ENCODE results near the gene SLC29A3. TPM values are rescaled to one million over a fixed set of nuclear protein-coding genes. Genes with fewer than 3 reads are reported as not detected.

SLC29A3 gene
- total RNA-seq, 1 donor = 2.5 TPM

DNA sequence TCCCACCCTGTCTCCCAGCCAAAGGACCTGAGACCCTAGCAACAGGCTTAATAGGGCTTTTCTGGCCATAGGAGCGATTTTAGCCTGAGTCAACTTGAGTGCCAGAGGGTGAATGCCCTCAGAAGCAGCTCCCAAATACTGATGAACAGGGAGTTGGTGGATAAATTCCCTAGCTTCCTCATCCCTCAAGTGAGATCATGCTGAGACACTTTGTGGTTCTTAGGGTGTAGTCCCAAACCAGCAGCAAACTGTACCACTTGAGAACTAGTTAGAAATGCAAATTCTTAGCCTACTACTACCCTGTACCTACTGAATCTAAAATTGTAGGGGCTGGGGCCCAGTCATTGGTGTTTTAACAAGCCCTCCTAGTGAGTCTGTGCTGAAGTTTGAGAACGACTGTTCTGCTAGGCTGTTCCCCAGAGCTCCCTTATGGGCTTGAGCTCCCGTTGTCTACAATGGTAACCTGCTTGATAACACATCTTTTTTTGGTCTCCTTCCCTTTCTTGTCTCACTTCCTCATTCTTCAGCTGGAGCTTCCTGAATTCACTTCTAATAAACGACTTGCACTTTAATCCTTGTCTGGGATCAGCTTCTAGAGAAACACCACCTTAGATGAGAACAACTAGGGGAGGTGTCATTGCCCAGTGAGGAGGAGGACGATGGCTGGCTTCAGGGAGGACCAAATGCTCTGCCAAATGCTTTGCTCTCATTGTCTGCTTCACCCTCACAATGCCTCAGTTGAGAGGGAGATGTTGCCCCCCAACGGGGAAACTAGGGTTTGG lies 59.5 kb downstream of the SLC29A3 start:
- TF ChIP-seq, protein P1, sequence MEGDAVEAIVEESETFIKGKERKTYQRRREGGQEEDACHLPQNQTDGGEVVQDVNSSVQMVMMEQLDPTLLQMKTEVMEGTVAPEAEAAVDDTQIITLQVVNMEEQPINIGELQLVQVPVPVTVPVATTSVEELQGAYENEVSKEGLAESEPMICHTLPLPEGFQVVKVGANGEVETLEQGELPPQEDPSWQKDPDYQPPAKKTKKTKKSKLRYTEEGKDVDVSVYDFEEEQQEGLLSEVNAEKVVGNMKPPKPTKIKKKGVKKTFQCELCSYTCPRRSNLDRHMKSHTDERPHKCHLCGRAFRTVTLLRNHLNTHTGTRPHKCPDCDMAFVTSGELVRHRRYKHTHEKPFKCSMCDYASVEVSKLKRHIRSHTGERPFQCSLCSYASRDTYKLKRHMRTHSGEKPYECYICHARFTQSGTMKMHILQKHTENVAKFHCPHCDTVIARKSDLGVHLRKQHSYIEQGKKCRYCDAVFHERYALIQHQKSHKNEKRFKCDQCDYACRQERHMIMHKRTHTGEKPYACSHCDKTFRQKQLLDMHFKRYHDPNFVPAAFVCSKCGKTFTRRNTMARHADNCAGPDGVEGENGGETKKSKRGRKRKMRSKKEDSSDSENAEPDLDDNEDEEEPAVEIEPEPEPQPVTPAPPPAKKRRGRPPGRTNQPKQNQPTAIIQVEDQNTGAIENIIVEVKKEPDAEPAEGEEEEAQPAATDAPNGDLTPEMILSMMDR (IDR thresholded peaks at IDR 0.05; ENCODE audit: extremely low read depth, low read depth, low read length) = no peak
- peaks cover 10% of the 10 kb centered on the region for H3K27me3 ChIP-seq (ENCODE audit: insufficient read depth, low read length)
- H3K79me2 ChIP-seq (ENCODE audit: insufficient read depth, low read length) = no peaks in the 10 kb centered on the region
- no peaks in the 10 kb centered on the region for H4K20me1 ChIP-seq (ENCODE audit: insufficient read depth, low read length)
- no peak overlapping the region for H2AFZ ChIP-seq (ENCODE audit: low read length)
- no peak overlapping the region for H3K4me3 ChIP-seq (ENCODE audit: insufficient read depth, low read length)
- H3K36me3 ChIP-seq (ENCODE audit: insufficient read depth, low read length) = no peaks in the 10 kb centered on the region
- no peak for DNase-seq (ENCODE audit: insufficient read length, low spot score, missing footprints)
- no peak overlapping the region for H3K27ac ChIP-seq (ENCODE audit: low read depth, low read length)
- no peak overlapping the region for H3K4me2 ChIP-seq (ENCODE audit: insufficient read depth, low read length)
- H3K4me1 ChIP-seq (ENCODE audit: insufficient read depth, low read length) = peaks cover 7% of the 10 kb centered on the region
- H3K9me3 ChIP-seq (ENCODE audit: low read depth, low read length) = no peaks in the 10 kb centered on the region

DNA sequence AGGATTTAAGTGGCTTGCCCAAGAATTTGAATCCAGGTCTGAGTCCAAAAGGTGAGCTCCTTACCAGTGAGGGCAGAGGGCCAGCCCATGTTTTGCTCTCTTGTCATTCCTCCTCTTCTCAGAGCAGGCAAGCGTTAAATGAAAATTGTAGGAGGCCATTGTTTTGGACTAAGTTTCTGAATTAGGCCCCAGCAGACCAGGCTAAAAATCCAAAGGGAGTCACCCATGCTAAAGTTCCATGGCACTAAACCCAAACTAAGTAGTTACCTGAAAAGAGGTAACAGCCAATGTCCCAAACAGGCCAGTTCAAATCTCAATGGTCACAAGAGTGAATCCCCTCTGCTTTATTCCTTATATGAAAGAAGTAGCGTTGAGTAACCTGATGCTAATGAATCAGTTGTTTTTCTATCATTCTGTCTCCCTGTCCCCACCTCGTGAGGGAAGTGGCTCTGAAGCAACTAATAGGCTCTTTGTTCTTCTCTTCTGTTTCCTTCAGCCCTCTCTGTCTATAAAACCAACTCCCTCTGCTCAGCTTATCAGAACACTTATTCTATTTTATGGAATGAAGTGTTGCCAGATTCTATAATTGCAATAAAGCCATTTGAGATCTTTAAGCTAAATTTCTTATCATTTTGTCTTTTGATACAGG lies 60.2 kb downstream of the SLC29A3 start:
- H3K4me1 ChIP-seq (ENCODE audit: insufficient read depth, low read length) = peaks cover 7% of the 10 kb centered on the region
- H3K9me3 ChIP-seq (ENCODE audit: low read depth, low read length) = no peaks in the 10 kb centered on the region
- H4K20me1 ChIP-seq (ENCODE audit: insufficient read depth, low read length) = no peaks in the 10 kb centered on the region
- H3K27me3 ChIP-seq (ENCODE audit: insufficient read depth, low read length) = peaks cover 7% of the 10 kb centered on the region
- DNase-seq (ENCODE audit: insufficient read length, low spot score, missing footprints) = no peak
- TF ChIP-seq, protein P1 (IDR thresholded peaks at IDR 0.05; ENCODE audit: extremely low read depth, low read depth, low read length) = no peak
- H3K4me2 ChIP-seq (ENCODE audit: insufficient read depth, low read length) = no peak overlapping the region
- no peaks in the 10 kb centered on the region for H3K79me2 ChIP-seq (ENCODE audit: insufficient read depth, low read length)
- no peak overlapping the region for H3K4me3 ChIP-seq (ENCODE audit: insufficient read depth, low read length)
- no peak overlapping the region for H3K27ac ChIP-seq (ENCODE audit: low read depth, low read length)
- H2AFZ ChIP-seq (ENCODE audit: low read length) = no peak overlapping the region
- H3K36me3 ChIP-seq (ENCODE audit: insufficient read depth, low read length) = no peaks in the 10 kb centered on the region

DNA sequence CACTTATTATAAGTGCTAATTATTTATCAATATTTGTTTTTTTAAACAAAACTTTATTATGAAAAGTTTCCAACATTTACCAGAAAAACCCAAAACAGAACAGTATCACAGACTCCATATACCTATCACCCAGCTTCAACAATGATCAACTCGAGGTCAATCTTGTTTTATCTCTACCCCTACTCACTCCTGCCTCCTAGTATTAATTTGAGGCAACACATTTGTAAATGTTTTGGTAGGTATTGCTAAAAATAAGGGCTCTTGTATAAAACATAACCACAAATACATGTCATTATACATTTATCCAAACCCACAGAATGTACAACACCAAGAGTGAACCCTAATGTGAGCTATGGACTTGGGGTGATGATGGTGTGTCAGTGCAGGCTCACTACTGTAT lies 61.8 kb downstream of the SLC29A3 start:
- H3K27me3 ChIP-seq (ENCODE audit: insufficient read depth, low read length) = peaks cover 4% of the 10 kb centered on the region
- DNase-seq (ENCODE audit: insufficient read length, low spot score, missing footprints) = no peak
- no peak overlapping the region for H3K4me3 ChIP-seq (ENCODE audit: insufficient read depth, low read length)
- no peaks in the 10 kb centered on the region for H3K79me2 ChIP-seq (ENCODE audit: insufficient read depth, low read length)
- H3K4me2 ChIP-seq (ENCODE audit: insufficient read depth, low read length) = no peak overlapping the region
- no peak overlapping the region for H2AFZ ChIP-seq (ENCODE audit: low read length)
- no peaks in the 10 kb centered on the region for H3K36me3 ChIP-seq (ENCODE audit: insufficient read depth, low read length)
- H3K4me1 ChIP-seq (ENCODE audit: insufficient read depth, low read length) = peaks cover 7% of the 10 kb centered on the region
- TF ChIP-seq, protein P1 (IDR thresholded peaks at IDR 0.05; ENCODE audit: extremely low read depth, low read depth, low read length) = no peak
- H3K27ac ChIP-seq (ENCODE audit: low read depth, low read length) = no peak overlapping the region
- no peaks in the 10 kb centered on the region for H3K9me3 ChIP-seq (ENCODE audit: low read depth, low read length)
- H4K20me1 ChIP-seq (ENCODE audit: insufficient read depth, low read length) = no peaks in the 10 kb centered on the region

DNA sequence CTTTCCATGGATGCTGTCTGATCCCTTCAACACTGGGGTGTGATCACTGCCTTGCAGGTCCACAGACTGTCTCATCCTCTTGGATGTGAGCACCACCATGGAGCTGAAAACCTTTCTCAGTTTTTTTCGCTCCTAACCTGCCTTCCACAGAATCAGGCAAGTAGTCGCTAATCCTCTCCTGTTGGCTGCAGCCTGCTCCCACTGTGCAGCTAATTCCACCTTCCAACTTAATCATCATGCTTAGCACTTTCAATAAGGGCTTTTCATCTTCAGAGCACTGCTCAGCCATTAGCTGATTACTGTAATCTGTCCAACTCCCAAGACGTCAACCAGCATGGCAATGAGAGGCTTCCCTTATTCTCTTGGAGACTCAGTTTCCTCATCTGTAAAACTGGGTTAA lies 62.6 kb downstream of the SLC29A3 start:
- Histone ChIP-seq H3K79me2 (ENCODE audit: insufficient read depth, low read length) (no peaks in the 10 kb centered on the region), H3K9me3 (ENCODE audit: low read depth, low read length) (no peaks in the 10 kb centered on the region)
- DNase-seq (ENCODE audit: insufficient read length, low spot score, missing footprints) = no peak

More for the DNA sequence above, 62.6 kb downstream of the SLC29A3 start:
- Histone ChIP-seq H3K4me3 (ENCODE audit: insufficient read depth, low read length) (no peak overlapping the region), H3K36me3 (ENCODE audit: insufficient read depth, low read length) (no peaks in the 10 kb centered on the region), H4K20me1 (ENCODE audit: insufficient read depth, low read length) (no peaks in the 10 kb centered on the region), H3K4me1 (ENCODE audit: insufficient read depth, low read length) (peaks cover 7% of the 10 kb centered on the region), H3K4me2 (ENCODE audit: insufficient read depth, low read length) (no peak overlapping the region), H2AFZ (ENCODE audit: low read length) (no peak overlapping the region), H3K27ac (ENCODE audit: low read depth, low read length) (no peak overlapping the region), H3K27me3 (ENCODE audit: insufficient read depth, low read length) (peaks cover 11% of the 10 kb centered on the region)
- TF ChIP-seq, protein P1 (IDR thresholded peaks at IDR 0.05; ENCODE audit: extremely low read depth, low read depth, low read length) = no peak
